ENCODE measurements around the gene RPS6KA4. TPM values are rescaled to one million over a fixed set of nuclear protein-coding genes. Genes with fewer than 3 reads are reported as not detected.

RPS6KA4 gene
- polyA plus RNA-seq, 1 experiment: 33.8 TPM

DNA sequence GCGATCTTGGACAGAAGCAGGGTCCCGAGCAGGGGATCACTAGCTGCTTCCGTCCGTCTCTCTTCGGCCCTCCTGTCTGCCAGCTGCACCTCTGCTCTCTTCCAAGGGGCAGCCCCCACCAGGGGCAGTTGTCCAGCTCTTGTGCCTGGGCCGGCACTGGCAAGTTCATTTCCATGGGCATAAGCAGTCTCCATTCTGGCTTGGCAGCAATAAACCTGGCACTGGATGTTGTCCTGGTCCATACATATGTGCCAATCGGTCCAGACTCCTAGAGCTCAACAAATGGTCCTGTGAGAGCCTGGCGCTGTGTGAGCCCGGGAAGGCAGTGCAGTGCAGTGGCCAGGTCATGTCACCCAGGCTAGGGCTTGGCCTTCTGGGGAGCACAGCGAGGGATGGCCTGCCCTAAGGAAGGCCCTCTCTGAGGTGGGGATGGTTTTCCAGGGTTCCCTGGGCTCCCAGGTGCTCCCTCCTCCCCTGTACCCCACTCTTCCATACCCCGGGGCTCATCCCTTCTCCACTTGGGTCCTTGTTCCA, 60.4 kb downstream of the RPS6KA4 start:
- POLR2A ChIA-PET: no interaction called here
- TF ChIP-seq, protein P1, sequence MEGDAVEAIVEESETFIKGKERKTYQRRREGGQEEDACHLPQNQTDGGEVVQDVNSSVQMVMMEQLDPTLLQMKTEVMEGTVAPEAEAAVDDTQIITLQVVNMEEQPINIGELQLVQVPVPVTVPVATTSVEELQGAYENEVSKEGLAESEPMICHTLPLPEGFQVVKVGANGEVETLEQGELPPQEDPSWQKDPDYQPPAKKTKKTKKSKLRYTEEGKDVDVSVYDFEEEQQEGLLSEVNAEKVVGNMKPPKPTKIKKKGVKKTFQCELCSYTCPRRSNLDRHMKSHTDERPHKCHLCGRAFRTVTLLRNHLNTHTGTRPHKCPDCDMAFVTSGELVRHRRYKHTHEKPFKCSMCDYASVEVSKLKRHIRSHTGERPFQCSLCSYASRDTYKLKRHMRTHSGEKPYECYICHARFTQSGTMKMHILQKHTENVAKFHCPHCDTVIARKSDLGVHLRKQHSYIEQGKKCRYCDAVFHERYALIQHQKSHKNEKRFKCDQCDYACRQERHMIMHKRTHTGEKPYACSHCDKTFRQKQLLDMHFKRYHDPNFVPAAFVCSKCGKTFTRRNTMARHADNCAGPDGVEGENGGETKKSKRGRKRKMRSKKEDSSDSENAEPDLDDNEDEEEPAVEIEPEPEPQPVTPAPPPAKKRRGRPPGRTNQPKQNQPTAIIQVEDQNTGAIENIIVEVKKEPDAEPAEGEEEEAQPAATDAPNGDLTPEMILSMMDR (IDR thresholded peaks at IDR 0.05; ENCODE audit: insufficient read depth, low read depth, low read length): no peak
- no peaks in the 10 kb centered on the region for H3K36me3 ChIP-seq (ENCODE audit: control insufficient read depth, insufficient read depth, low read length)
- no peaks in the 10 kb centered on the region; the same call in 1 of the 2 replicates for H3K27me3 ChIP-seq (ENCODE audit: control insufficient read depth, insufficient read depth, low read length)
- CTCF ChIA-PET: interaction anchor here (2.4 kb wide), 1 partner anchor 30 kb away, joined by 13 read pairs; no protein-coding TSS in a partner anchor
- DNase-seq (ENCODE audit: low read depth): no peak
- no peak overlapping the region for H3K4me3 ChIP-seq (ENCODE audit: low read depth, low read length)

DNA sequence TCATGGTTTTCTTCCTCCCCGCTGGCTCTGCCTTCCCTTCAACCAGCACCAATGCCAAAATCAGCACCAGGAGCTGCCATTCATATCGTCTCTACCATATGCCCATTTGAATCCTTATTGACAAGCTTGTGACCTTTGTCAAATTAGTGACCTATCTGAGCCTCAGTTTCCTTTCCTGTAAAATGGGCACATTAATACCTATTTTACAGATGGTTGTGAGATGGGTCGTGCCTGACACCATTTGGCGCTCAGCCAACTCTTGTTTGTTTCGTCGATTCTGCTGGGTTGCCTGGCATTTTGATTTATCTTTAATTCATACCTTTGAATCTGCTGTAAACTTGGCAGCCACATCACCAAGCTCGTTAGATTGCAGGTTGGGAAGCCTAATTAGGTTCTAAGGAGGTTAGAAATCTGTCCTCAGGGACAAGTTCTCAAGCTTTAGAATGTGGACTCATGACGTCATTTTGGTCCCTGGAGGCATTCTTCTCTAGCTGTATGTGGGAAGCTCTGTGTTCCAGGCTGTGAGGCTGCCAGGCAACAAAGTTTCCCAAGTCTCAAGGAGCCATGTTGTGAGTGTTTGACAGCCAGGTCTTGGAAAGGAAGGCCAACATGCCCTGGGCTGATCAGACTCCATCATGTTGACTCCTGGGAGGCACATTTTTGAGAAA, 61.0 kb downstream of the RPS6KA4 start:
- no peak for DNase-seq (ENCODE audit: low read depth)
- Histone ChIP-seq H3K27me3 (ENCODE audit: control insufficient read depth, insufficient read depth, low read length) (no peaks in the 10 kb centered on the region; the same call in 1 of the 2 replicates), H3K36me3 (ENCODE audit: control insufficient read depth, insufficient read depth, low read length) (no peaks in the 10 kb centered on the region), H3K4me3 (ENCODE audit: low read depth, low read length) (no peak overlapping the region)
- ChIA-PET POLR2A (no interaction called here), CTCF (interaction anchor here (2.4 kb wide), 1 partner anchor 29 kb away, joined by 13 read pairs; no protein-coding TSS in a partner anchor)
- TF ChIP-seq, protein P1 (IDR thresholded peaks at IDR 0.05; ENCODE audit: insufficient read depth, low read depth, low read length): no peak

Small RNAs within 50 kb of the gene (small RNA-seq; reads per million reads assigned to genes)
- gene MIR1237 (ENCODE audit: insufficient read length, low read depth, low replicate concordance) (not detected), gene MIR7155 (ENCODE audit: insufficient read length, low read depth, low replicate concordance) (not detected)

Other genes with a start within 250 kb of the RPS6KA4 start
- gene MACROD1, start 193.0 kb upstream of the RPS6KA4 start, polyA plus RNA-seq (2011; rRNA removed): 11.7 and 12.4 TPM in 2 replicates
- gene STIP1, start 173.0 kb upstream of the RPS6KA4 start, polyA plus RNA-seq (2011; rRNA removed): 139 and 150 TPM in 2 replicates
- gene FERMT3, start 152.4 kb upstream of the RPS6KA4 start, polyA plus RNA-seq (2011; rRNA removed): 0.83 and 1.9 TPM in 2 replicates
- 30.7 and 53.1 TPM in 2 replicates for gene TRPT1, start 133.0 kb upstream of the RPS6KA4 start, polyA plus RNA-seq (2011; rRNA removed)
- 40.5 and 51.2 TPM in 2 replicates for gene NUDT22, start 132.9 kb upstream of the RPS6KA4 start, polyA plus RNA-seq (2011; rRNA removed)
- gene DNAJC4, start 128.6 kb upstream of the RPS6KA4 start, polyA plus RNA-seq (2011; rRNA removed): 23.5 and 42.1 TPM in 2 replicates
- gene VEGFB, start 124.6 kb upstream of the RPS6KA4 start, polyA plus RNA-seq (2011; rRNA removed): 10.2 and 13.2 TPM in 2 replicates
- 65.6 and 76.2 TPM in 2 replicates for gene FKBP2, start 118.1 kb upstream of the RPS6KA4 start, polyA plus RNA-seq (2011; rRNA removed)
- gene PPP1R14B, start 112.2 kb upstream of the RPS6KA4 start, polyA plus RNA-seq (2011; rRNA removed): 174 and 283 TPM in 2 replicates
- gene PLCB3, start 107.6 kb upstream of the RPS6KA4 start, polyA plus RNA-seq (2011; rRNA removed): 17.9 and 30.2 TPM in 2 replicates
- 62.3 and 85.3 TPM in 2 replicates for gene BAD, start 74.5 kb upstream of the RPS6KA4 start, polyA plus RNA-seq (2011; rRNA removed)
- 22.6 and 33.7 TPM in 2 replicates for gene GPR137, start 73.3 kb upstream of the RPS6KA4 start, polyA plus RNA-seq (2011; rRNA removed)
- 0.05 TPM in 1 of 2 replicates, not detected in the other for gene KCNK4, start 67.9 kb upstream of the RPS6KA4 start, polyA plus RNA-seq (2011; rRNA removed)
- not detected in 2 replicates for gene CATSPERZ, start 58.8 kb upstream of the RPS6KA4 start, polyA plus RNA-seq (2011; rRNA removed)
- gene ESRRA, start 53.6 kb upstream of the RPS6KA4 start, polyA plus RNA-seq (2011; rRNA removed): 8.9 and 17.4 TPM in 2 replicates
- gene TRMT112, start 41.6 kb upstream of the RPS6KA4 start, polyA plus RNA-seq (2011; rRNA removed): 154 and 189 TPM in 2 replicates
- gene PRDX5, start 41.0 kb upstream of the RPS6KA4 start, polyA plus RNA-seq (2011; rRNA removed): 398 and 468 TPM in 2 replicates
- 0.49 and 0.66 TPM in 2 replicates for gene CCDC88B, start 19.0 kb upstream of the RPS6KA4 start, polyA plus RNA-seq (2011; rRNA removed)
- gene SLC22A11, start 196.8 kb downstream of the RPS6KA4 start, polyA plus RNA-seq (2011; rRNA removed): not detected in 2 replicates
- gene SLC22A12, start 232.1 kb downstream of the RPS6KA4 start, polyA plus RNA-seq (2011; rRNA removed): not detected in 2 replicates